Amniotic stem cell (primary cell): ENCODE measurements around the gene TRAPPC2.

ENCODE experiments used
- DNase-seq: peaks from one replicate; lab custom pipeline; 2025; lab: John Stamatoyannopoulos, UW

The TRAPPC2 gene

DNA sequence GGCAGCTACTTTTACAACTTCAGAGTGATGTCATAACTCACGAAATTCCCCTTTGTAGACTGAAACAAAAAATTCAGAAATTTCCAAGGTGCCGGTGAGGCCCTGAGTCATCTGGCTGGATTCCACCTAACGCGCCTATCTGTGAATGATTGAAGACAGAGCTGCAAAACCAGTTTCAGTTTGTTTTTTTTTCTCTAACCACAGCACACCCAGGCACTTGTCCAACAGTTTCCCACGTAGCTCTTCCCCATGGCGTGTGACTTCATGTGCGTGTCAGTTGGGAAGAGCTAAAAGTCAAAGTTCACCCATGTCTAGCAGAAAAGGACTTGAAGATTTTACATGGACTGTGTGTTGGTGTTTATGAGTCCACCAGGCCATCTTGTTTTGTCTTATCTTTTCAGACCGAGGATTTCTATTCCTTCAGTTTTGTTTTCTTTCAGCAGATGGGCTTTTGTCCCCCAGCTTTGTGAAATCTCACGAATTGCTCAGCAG, 65.1 kb downstream of the TRAPPC2 start:
- DNase-seq, result peak; percentile 44

DNA sequence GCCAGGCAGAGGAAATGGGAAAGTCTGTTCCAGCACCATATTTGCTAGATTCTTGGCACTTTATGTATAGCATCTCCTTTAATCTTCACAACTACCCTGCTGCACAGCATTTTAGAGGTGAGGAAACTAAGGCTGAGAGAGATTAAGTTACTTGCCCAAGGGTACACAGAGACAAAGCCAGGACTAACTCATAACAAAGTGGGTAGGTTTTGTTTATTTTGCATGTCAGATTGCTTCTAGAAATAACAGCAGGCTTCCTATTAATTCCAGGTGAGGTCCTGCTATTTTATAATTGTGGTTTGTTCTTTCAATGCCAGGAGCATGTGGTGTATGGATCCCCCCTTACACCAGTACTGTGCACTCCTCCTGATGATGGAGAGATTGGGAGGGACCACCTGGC, 66.5 kb downstream of the TRAPPC2 start:
- no peak for DNase-seq

DNA sequence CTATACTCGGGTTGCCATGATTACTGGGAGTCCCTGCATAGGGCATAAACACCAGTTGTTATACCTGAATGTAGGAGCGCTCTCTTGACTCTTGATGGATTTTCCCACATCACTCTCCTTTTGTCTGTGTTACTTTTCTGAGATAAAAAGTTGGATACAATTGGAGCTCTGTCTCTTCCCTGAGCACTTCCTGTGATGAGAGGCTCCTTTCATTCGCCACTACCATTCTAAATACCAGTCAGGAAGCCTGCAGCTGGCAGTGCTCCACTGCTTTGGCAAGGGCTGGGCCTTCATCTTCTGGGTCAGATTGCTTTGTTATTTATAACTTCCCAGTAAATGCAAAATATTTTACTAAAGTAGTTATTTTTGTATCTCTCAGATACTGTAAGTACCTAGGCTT, 67.6 kb downstream of the TRAPPC2 start:
- no peak for DNase-seq

DNA sequence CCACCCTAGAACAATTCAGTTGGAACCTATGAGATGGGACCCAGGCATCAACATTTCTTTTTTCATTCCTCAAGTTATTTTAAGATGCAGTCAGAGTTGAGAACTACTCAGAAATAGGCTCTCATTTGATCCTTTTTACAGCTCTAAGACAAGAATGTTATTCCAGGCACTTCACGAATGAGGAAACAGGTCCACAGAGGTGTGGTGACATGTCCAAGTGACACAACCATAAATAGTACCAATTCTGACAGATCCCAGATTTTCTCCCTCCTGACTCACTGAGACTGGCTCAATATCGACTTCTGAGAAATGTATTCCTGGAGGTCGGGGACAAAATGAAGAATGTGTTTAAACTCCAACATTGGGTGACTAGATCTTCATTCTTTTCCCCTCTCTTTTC, 70.4 kb downstream of the TRAPPC2 start:
- no peak for DNase-seq

DNA sequence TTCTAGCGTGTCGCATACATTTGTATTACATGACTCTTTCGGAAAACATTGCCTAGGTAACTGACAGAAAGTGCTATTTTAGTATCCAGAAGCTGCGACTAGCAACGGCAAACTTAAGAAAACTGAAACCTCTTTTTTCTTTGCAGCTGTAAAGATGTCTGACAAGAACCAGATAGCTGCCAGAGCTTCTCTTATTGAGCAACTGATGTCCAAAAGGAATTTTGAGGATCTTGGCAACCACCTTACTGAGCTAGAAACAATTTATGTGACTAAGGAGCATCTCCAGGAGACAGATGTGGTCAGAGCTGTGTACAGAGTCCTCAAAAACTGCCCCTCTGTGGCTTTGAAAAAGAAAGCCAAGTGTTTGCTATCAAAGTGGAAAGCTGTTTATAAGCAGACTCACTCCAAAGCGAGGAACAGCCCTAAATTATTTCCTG, 72.0 kb downstream of the TRAPPC2 start:
- no peak for DNase-seq
